GM08714 (cell line): ENCODE results near the gene LPAR1.
A peak's percentile ranks its signal among the peaks of the same experiment; 100 is the strongest.
"Not testable (repeated sequence)": the region's sequence is repeated elsewhere in the genome, so short reads cannot be mapped to it uniquely, and the experiment has no call there.

Experiments
- H3K4me3 ChIP-seq: fragments of 200-500 bp; sonication (Bioruptor generic); 2 replicates; pipeline ENCODE4 v1.5.1; 2014; ENCODE audit warnings: mild to moderate bottlenecking, low read length, inconsistent platforms
- ZNF274 ChIP-seq: IDR thresholded peaks from 2 replicates; pipeline ENCODE4 v1.6.1; 2012; ENCODE audit warnings: mild to moderate bottlenecking, low read depth, low read length

The LPAR1 gene

GRCh38 chr9:111052791-111053190, 14.5 kb upstream of the LPAR1 start:
- TF ChIP-seq ZNF274: no peak

GRCh38 chr9:111051400-111051799, 13.1 kb upstream of the LPAR1 start:
- no peak for TF ChIP-seq ZNF274

More at GRCh38 chr9:111052791-111053190, 14.5 kb upstream of the LPAR1 start:
- no peak overlapping the region for H3K4me3 ChIP-seq

GRCh38 chr9:111050819-111051218, 12.5 kb upstream of the LPAR1 start:
- no peak overlapping the region for H3K4me3 ChIP-seq
- TF ChIP-seq ZNF274: no peak

More at GRCh38 chr9:111051400-111051799, 13.1 kb upstream of the LPAR1 start:
- no peak overlapping the region for H3K4me3 ChIP-seq

- not testable (repeated sequence) for H3K4me3 ChIP-seq
Measured at GRCh38 chr9:111047287-111047686, 9.0 kb upstream of the LPAR1 start.

DNA sequence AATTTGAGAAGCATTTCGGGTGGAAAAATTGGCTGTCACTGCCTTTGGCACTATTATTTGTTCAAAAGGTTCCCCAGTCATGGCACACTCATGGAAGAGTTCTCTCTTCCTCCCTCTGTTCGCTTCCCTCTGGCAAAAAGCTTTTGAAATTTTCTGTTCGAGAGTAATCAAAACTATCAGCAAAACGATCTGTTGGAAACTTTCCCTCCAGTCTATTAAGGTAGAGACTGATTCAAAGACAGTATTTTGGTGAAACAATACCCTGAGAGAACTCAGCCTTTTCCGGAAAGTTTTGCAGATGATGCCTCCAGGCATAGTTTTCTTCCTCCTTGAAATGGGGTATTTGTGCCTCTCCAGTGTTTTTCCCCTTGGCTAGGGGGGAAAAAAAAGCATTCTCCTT, 3.6 kb upstream of the LPAR1 start:
- TF ChIP-seq ZNF274: no peak
- H3K4me3 ChIP-seq: no peak overlapping the region

GRCh38 chr9:111040494-111040893, 2.2 kb upstream of the LPAR1 start:
- TF ChIP-seq ZNF274: no peak
- H3K4me3 ChIP-seq: no peak overlapping the region

DNA sequence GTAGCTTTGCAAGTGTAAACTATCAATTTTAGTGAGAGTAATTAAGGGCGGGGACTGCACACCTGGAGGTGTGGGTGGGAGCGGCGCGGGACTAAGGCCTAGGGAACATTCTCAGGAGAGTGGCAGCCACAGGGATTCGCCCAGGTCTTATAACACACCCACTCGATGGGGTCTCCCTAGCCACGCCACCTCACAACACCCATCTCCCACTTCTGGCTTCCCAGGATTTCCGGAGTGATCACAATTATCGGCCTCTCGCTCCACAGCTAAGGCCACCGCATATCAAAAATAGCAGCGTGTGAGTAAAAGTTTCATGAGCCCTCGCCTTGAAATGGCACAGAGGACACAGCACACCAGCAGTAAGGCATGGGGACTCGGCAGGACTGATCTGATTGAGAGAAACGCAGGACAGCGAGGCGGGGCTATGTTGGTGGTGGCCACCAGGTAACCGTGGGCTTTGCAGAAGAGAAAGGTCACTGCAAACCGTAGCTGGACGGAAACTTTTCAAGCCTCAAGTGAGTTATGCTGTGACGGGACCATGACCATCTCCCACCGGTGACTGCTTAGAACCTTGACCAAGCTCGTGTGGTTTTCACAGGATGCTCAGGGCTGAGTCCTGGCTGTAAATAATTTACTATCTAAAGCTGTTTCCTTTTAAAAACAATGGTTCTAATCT, 1.1 kb upstream of the LPAR1 start:
- TF ChIP-seq ZNF274: no peak

DNA sequence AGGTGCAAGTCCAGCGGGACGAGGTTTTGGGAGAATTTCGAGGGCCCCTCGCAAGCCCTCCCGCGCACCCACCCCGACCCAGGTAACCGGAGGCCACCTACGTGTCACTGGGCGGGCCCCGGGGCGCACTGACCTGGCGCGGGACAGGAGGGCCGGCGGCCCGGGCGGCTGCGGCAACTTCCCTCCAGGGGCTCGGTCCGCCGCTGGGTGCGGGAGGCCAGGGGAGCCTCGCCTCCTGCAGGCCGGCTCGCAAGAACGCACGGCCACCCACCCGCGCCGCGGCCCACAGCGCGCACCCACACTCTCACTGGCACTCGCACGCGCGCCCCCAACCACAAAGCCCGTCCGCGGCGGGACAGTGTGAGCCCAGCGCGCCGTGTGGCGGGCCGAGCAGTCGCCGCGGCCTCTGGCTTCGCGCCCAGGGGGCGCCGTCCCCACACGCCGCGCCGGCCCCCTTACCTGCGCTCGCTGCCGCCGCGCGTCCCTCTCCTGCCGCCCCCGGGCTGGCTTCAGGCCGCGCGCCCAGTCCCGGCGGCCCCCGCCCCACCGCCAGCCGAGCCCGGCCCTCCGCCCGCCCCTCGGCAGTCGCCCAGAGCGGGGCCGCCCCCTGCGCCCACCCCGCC, 451 bp downstream of the LPAR1 start:
- peak overlapping the region; percentile 66 for H3K4me3 ChIP-seq

More for the DNA sequence above, 1.1 kb upstream of the LPAR1 start:
- H3K4me3 ChIP-seq: peak overlapping the region; percentile 66; the same call in 1 of the 2 replicates

GRCh38 chr9:111037356-111037707, 938 bp downstream of the LPAR1 start:
- H3K4me3 ChIP-seq: peak overlapping the region; percentile 40
- TF ChIP-seq ZNF274: no peak

More for the DNA sequence above, 451 bp downstream of the LPAR1 start:
- no peak for TF ChIP-seq ZNF274

GRCh38 chr9:111036946-111037345, 1.3 kb downstream of the LPAR1 start:
- TF ChIP-seq ZNF274: no peak
- H3K4me3 ChIP-seq: peak overlapping the region; percentile 40

- H3K4me3 ChIP-seq: no peak overlapping the region
Measured at GRCh38 chr9:111036429-111036789, 1.9 kb downstream of the LPAR1 start.

GRCh38 chr9:111035543-111036428, 2.5 kb downstream of the LPAR1 start:
- no peak for TF ChIP-seq ZNF274
- H3K4me3 ChIP-seq: no peak overlapping the region

More at GRCh38 chr9:111036429-111036789, 1.9 kb downstream of the LPAR1 start:
- TF ChIP-seq ZNF274: no peak

- TF ChIP-seq ZNF274: no peak
- no peak overlapping the region for H3K4me3 ChIP-seq
Measured at GRCh38 chr9:111034898-111035539, 3.3 kb downstream of the LPAR1 start.

GRCh38 chr9:111034170-111034897, 3.9 kb downstream of the LPAR1 start:
- no peak for TF ChIP-seq ZNF274
- no peak overlapping the region for H3K4me3 ChIP-seq

- no peak for TF ChIP-seq ZNF274
- H3K4me3 ChIP-seq: no peak overlapping the region
Measured at GRCh38 chr9:111030492-111030891, 7.8 kb downstream of the LPAR1 start.
